Measurements from ENCODE around the gene CALML6.

- TF ChIP-seq CTCF (IDR thresholded peaks at IDR 0.05): no peak
- TF ChIP-seq POLR2AphosphoS5 (IDR thresholded peaks at IDR 0.05; ENCODE audit: low read depth, low read length): no peak
- no peak for TF ChIP-seq TCF7L2 (IDR thresholded peaks at IDR 0.05; ENCODE audit: low read depth, low read length)
- TF ChIP-seq, protein P1, sequence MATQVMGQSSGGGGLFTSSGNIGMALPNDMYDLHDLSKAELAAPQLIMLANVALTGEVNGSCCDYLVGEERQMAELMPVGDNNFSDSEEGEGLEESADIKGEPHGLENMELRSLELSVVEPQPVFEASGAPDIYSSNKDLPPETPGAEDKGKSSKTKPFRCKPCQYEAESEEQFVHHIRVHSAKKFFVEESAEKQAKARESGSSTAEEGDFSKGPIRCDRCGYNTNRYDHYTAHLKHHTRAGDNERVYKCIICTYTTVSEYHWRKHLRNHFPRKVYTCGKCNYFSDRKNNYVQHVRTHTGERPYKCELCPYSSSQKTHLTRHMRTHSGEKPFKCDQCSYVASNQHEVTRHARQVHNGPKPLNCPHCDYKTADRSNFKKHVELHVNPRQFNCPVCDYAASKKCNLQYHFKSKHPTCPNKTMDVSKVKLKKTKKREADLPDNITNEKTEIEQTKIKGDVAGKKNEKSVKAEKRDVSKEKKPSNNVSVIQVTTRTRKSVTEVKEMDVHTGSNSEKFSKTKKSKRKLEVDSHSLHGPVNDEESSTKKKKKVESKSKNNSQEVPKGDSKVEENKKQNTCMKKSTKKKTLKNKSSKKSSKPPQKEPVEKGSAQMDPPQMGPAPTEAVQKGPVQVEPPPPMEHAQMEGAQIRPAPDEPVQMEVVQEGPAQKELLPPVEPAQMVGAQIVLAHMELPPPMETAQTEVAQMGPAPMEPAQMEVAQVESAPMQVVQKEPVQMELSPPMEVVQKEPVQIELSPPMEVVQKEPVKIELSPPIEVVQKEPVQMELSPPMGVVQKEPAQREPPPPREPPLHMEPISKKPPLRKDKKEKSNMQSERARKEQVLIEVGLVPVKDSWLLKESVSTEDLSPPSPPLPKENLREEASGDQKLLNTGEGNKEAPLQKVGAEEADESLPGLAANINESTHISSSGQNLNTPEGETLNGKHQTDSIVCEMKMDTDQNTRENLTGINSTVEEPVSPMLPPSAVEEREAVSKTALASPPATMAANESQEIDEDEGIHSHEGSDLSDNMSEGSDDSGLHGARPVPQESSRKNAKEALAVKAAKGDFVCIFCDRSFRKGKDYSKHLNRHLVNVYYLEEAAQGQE (IDR thresholded peaks at IDR 0.05; ENCODE audit: insufficient read depth in 1 of 2, low read depth in 2 of 2, low read length in 1 of 2): no peak
- TF ChIP-seq SIN3A (IDR thresholded peaks at IDR 0.05; ENCODE audit: borderline replicate concordance, insufficient read depth, low read depth, low read length): no peak
Observed at GRCh38 chr1:1892079-1892762, 22.8 kb upstream of the CALML6 start.
